GM21526 (cell line): ENCODE data around the gene ATG3.
A peak's percentile ranks its signal among the peaks of the same experiment; 100 is the strongest.

Source experiments
- ATAC-seq: cut with Tn5 transposase; IDR thresholded peaks from one replicate; pipeline ENCODE4 v1.9.1; 2021; ENCODE audit warnings: moderate library complexity; ENCODE audit not compliant: unreplicated experiment, low FRiP score

The ATG3 gene

DNA sequence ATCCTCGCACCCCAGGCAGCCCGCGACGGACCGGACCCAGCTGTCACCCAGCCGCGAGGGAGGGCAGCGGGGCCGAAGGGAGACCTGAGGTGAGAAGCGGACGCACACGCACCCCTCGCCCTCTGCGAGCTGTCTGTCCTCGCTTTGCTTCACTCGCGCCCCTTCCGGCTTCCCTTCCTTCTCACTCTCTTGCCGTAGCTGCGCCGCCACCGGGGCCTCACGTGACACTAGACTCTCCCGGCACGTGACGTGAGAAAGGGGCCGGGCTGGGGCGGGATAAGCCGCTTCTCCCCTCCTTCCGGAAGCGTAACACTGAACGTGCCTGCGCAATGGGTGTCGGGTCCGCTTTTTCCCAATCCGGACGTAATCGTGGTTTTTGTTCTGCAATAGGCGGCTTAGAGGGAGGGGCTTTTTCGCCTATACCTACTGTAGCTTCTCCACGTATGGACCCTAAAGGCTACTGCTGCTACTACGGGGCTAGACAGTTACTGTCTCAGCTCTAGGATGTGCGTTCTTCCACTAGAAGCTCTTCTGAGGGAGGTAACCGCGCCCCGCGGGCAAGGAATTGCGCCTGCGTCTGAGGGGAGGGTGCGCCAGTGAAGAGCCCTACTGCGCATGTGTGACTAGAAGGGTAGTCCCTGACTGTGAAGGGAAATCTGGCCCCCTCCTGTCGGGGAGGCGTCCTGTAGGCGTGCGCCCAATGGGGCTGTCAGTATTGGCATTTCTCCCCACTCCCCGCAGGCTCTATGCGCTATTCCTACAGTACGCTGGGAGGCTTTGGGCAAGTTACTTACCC, at the start of gene ATG3, which contains the start of gene SLC35A5:
TSS of gene ATG3 (minus strand) at position 229 of the 796 bp plus-strand sequence. CDS start 434 bp downstream, outside the sequence.
TSS of gene SLC35A5 (plus strand) at position 312 of the 796 bp plus-strand sequence. CDS start 1,359 bp downstream, outside the sequence.
- peak; percentile 77 for ATAC-seq

DNA sequence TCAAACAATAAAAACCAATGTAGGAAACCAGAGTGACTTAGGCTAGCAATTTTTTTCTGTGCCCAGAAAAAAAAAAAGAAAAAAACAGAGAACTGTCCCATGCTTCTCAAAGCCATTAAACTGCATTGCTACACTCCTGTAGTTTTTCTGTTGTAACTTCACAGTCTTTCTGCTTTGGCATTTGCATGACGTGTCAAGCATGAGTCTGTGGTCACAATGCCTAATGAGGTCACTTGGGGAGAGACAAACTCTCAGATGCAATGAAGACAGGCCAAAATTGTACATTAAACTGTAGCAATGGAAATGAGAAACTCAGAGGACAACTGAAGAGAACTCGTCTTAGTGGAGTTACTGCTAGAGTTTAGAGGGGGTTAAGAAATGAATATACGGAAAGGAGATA, 48.4 kb upstream of the ATG3 start:
- no peak for ATAC-seq

DNA sequence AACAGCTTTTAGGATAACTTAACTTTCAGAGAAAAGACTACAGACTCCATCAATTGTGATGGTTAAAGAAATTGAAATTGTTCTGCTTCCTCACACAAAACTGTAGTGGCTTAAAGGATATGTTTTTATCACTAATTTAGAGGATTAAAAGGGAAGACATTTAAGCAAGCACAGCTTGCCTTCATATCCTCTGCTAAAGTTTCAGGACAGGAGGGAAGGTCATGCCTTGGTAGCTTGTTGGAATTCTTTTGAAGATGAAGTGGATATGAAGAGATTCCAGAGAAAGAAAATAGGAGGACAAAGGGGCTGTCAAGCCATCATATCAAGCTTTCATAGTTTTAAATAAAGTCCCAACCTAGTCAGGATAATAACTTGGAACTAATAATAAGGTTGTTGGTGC, 46.1 kb upstream of the ATG3 start:
- ATAC-seq, result no peak

DNA sequence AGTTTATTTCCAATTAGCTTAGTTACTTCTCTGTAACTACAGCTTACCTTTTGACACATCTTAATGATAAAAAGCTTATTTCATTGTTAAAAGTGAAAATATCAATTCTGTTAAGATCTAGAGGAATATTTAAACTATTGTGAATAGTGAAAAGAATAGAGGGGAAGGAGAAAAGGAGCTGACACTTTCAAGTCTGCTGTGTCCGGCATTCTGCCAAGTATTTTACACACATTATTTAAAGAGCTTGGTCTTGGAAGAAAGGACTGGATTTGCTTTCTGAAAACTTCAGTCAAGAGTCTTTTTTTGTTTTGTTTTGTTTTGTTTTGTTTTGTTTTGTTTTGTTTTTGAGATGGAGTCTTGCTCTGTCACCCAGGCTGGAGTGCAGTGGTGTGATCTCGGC, 44.3 kb upstream of the ATG3 start:
- no peak for ATAC-seq

DNA sequence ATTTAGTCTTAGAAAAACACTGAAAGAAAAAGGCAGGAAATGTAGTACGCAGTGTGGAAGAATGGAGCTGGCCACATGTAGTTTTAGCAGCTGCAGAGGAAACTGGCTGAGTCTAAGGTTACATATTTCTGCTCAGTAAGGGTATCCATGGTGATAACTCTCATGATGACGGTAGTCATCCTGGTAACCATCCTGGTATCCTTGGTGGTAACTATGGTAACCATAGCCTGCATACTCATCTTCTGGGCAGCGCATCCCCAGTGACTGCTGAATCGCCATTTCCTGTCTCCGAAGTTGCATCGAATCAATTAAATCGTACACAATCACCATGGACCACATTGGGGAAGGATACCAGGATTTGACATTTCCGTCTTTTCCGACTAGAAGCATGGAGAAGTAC, 43.5 kb upstream of the ATG3 start:
- no peak for ATAC-seq

DNA sequence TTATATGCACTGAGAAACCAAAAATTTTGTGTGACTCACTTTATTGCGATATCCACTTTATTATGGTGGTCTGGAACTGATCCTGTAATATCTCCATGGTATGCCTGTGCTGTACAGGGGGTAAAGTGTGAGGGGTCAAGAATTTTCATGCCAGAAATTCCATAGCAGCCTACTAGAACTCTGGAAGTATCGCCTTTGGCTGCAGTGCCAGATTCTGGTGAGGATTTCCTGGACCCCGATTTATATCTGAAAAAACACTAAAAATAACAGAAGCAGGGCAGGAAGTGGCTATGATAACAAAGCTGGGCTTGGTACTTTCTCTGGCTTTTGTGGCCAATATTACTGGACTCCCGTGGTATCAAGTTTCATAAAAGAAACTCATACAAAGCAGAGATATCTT, 42.8 kb upstream of the ATG3 start:
- ATAC-seq, result no peak

DNA sequence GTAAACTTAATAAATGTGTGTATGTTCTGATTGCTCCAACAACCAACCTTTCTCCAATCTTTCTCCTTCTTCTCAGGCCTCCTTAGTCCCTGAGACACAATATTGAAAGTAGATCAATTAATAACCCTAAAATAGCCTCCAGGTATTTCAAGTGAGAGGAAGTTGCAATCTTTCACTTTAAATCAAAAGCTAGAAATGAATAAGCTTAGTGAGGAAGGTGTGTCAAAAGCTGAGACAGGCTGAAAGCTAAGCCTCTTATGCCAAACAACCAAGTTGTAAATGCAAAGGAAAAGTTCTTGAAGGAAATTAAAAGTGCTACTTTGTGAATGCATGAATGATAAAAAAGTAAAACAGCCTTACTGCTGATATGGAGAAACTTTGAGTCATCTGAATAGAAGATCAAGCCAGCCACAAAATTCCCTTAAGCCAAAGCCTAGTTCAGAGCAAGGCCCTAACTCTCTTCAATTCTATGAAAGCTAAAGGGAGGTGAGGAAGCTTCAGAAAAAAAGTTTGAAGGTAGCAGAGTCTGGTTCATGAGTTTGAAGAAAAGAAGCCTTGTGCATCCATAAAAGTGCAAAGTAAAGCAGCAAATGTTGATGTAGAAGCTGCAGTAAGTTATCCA, 40.6 kb upstream of the ATG3 start:
- ATAC-seq, result no peak

DNA sequence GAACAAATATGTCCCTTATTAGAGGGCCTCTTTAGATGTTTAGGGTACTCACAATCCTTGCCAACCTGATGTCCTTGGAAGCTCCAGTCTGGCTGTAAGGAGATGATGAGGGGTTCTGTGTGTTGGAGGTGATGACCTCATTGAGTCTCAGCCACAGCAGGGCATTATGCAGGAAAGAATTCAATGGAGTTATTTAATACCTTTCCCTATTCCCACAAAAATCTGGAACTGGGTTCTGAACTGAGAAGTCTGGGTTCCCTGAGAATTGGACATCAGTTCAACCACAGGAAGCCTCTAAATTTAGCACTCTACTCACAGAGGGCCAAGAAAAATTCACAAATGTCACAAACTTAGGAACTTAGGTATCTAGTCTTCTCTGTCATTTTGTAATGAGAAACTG, 37.0 kb upstream of the ATG3 start:
- no peak for ATAC-seq

DNA sequence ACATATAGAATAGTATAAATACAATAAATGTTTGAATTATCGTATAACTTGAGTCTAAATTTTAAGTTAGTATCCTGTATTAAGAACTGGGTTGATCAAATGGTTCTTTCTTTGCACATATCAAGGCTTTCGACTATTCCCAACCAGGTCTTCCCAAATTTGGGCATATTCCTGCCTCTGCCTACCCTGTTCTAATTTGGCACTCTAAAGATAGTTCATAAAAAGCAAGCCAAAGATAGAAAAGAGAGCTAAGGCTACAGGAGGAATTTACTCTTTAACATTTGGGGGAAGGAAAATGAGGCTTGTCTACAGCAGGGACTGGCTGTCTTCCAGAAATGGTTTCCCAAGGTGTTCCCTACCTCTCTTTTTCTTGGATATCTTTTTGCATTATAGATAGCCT, 36.2 kb upstream of the ATG3 start:
- ATAC-seq, result no peak

DNA sequence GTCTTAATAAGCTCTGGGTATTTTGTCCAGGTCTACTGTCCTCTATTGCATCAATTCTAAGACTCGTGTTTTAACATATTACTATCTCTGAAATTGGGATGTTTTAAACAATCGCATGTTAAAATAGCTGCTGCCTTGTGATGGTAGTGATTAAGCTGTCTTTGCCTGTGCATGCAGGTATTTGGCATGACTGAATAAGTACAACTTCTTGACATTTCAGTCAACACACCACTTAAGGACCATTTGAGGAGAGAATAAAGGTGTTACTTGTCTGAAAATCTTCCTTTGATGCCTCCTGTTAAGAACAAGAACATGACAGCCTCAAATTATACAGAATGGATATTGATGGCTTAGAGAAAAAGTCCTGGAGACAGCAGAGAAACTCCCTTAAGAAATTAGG, 33.1 kb upstream of the ATG3 start:
- ATAC-seq, result no peak

DNA sequence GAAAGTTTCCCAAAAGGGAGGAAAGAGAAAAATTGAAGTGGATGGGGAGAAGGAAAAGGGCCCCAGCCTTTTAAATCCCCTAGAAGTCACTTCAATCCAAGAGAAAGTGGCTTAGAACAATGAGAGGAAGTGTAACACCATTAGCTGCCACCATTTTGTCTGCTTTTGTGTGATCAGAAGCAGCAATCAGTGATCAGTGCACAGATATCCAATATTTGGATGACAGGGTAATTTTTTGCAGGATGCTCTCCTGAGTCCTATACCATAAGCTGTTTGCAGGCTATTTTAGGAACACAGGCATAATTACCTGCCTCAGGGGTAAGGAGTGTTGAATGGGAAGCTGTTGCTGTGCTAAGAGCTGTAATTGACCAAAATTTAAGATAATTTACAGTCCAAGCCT, 31.5 kb upstream of the ATG3 start:
- ATAC-seq, result no peak

DNA sequence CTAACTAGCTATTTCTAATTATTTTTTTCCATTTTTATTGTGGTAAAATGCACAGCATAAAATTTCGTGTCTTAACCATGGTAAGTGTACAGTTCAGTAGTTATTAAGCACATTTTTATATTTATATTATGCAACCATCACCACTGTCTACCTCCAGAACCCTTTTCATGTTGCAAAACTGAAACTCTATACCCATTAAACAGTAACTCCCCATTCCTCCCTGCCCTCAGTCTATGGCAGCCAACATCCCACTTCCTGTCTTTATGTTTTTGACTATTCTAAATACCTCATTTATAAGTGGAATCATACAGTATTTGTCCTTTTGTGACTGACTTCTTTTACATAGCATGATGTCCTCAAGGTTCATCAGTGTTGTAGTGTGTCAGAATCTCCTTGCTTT, 25.6 kb upstream of the ATG3 start:
- no peak for ATAC-seq

DNA sequence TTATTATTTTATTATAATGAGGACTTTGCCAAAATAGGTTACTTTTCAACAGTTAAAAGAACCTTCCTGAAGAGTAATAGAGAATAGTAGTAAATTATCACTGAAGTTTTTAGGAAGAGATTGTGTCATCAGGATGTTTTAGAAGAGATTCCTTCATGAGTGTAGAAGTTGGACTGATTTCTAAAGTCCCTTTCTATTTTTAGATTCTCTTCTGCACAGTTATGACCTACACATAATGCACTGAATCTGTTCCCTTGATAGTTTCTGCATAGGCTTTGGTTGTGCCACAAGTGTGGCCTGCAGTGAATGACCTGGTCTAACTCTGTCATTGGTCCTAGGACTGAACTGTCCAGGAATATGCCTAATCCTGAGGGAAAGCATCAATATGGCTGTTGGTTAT, 24.0 kb upstream of the ATG3 start:
- no peak for ATAC-seq

DNA sequence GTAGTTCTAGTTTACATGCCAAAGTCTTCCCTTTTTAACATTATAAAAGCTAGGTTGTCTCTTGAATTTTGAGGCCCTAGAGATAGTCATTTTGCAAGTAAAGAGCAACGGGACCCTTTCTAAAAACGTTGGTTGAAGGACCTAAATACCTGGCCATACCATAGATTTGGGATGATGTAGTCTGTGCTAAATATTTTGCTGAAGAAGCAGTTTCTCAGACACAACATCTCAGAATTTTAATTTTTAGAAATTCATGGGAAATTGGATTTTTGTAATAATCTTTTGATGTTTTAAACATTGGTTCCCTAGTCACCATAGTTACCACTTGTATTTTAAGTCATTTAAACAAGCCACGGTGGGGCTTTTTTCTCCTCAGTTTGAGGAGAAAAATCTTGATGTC, 21.3 kb upstream of the ATG3 start:
- ATAC-seq, result no peak

DNA sequence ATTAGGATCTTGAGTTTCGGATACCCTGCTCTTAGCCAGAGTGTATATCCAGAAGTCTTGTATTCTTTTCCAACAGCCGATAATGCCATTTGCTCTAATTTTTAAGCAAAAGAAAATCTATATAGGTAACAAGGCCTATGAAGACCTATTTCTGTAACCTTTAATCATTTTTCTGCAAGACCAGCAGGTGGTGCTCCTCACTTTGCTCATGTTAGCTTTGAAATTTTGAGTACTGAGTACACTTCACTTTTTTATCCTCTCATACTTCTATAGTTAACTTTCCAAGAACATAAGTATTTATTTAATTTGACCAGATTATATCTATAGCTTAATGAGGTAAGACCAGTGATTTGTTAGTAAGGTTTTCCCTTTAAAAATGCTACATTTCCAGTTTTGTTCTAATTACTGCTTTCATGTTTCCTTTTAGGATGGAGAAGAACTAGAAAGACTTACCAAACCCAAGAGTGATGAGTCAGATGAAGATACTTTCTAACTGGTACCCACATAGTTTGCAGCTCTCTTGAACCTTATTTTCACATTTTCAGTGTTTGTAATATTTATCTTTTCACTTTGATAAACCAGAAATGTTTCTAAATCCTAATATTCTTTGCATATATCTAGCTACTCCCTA, 20.6 kb upstream of the ATG3 start:
- no peak for ATAC-seq

DNA sequence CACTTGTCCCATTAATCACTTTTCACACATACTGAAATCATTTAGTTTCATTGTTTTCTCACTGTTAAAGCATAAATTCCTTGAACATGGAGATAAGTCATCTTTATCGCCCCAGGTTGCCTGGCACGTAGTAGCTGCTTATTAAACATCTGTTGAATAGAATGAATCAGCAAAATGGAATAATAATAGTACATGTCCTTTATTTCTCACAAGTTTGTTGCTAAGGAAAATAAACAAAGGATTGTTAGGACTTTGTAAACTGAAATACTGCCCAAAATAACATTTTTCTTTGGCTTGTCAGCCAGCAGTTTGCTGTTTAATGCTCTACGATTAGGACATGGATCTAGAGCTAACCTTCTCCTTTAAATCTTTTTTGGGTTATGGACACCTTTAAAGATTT, 17.9 kb upstream of the ATG3 start:
- no peak for ATAC-seq

DNA sequence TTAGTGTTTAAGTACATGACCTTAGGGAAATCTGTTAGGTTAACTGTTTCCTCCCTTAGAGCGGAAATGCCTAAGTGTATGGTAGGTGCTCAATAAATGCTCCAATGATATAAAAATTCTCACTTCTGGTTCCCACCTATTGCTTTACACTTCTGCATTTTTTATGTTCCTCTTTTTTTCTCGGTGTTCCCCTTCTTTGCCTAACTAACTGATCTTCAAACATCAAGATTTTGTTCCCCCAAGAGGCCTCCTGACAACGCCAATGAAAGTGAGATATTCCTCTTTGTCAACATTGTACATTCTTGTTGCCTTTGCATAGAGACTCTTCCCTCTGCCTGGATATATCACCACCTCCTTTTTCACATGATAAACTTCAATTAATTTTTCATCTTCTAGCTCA, 17.5 kb upstream of the ATG3 start:
- ATAC-seq, result no peak

DNA sequence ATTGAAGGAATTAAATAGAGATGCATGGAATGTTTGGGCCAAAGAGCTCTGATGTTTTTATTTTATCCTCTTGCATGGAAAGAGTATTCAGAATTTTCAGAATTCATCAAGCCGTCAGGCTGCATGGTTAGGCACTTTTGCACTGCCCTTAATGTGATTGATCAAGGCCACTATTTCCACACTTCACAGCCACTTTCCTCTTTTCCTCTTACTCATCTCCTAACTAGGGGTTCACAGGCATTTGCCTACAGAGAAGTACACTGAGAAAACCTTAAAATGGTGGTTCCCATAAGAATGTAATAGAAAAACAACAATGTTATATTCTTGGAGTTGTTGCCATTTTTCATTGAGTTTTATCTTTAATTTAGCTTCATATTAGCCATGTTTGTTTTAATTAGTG, 10.9 kb upstream of the ATG3 start:
- no peak for ATAC-seq

DNA sequence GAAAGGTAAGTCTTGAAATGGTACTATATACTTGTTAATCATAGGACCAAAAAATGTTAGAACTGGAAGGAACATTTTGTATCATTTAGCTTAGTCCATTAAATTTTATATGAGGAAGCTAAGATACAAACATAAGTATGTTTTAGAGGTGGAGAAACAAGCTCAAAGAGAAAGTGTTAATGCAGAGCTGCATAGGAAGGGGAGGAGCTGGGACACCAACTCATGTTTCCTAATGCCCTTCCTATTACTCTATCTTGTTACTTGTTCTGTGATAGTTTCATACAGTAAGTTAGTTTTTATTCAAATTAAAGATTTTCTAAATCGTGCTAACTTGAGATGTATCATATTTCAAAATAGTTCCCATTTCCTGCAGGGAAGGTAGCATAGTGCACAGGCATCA, 7.5 kb upstream of the ATG3 start:
- no peak for ATAC-seq

DNA sequence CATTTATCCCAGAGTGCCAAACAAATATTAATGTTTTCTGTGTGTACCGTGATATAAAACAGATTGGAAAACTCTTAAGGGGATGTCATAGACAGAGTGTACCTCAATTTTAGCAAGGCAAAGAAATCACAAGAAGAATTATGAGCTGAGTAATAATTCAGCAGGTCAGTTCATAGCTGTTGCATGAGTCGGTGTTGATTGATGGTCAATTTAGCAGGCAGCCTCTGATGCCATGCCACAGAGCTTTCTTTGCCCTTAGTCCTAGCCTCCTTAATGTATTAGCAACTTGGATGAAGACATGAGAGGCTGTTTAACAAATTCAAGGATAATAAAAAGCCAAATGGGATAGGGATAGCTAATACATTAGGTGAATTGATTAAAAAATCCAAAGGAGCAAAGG, 6.9 kb upstream of the ATG3 start:
- ATAC-seq, result no peak

DNA sequence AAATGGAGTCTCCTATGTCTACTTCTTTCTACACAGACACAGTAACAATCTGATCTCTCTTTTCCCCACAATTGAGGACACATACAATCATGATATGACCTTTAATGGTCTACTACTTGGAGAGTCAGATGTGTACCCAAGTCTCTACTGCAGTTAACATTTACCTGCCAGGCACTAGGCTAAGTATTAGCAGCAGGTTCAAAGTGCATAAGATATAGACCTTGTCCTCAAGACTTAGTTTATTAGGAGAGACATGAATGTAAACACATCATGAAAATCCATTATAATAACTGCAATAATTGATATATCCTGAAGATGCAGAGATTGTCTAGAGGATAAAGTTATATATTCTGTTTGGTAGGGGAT, 3.2 kb upstream of the ATG3 start:
- ATAC-seq, result no peak
